Endothelial cell of umbilical vein (primary cell): Measurements from ENCODE around the gene IL1RL1. TPM values are rescaled to one million over a fixed set of nuclear protein-coding genes. Genes with fewer than 3 reads are reported as not detected.

Experiments
- BruUV-seq: library from RNA; stranded (reverse); fragments of 400-500 nt; replicated peaks from 2 replicates; lab custom pipeline; 2021; lab: Mats Ljungman, UMichigan
- CTCF ChIA-PET: fragments of 300-600, 350-600 bp; sonication (Branson Sonifier 250); formaldehyde crosslinking; loops from one replicate; lab custom pipeline; 2021; ENCODE audit warnings: antibody characterized with exemption, inconsistent platforms; lab: Charles Lee
- POLR2A ChIA-PET: fragments of 300-600, 350-600 bp; sonication (Branson Sonifier 250); formaldehyde crosslinking; loops from one replicate; lab custom pipeline; 2021; ENCODE audit warnings: antibody characterized with exemption, inconsistent platforms; lab: Charles Lee
- DNase-seq: peaks from one replicate; pipeline ENCODE4 v3.0.0-alpha.2; 2011; ENCODE audit warnings: low read depth, low spot score
- FAIRE-seq: peaks from 2 replicates; lab custom pipeline; 2011; peaks lifted over from hg19 to GRCh38; lab: Jason Lieb, UNC
- H2AFZ ChIP-seq: 2 replicates; pipeline ENCODE4 v1.6.0; 2012; ENCODE audit warnings: low read depth, low read length, control low read depth, inconsistent platforms
- H3K27ac ChIP-seq: 2 replicates; pipeline ENCODE4 v1.5.1; 2011; ENCODE audit warnings: low read depth, mild to moderate bottlenecking, control low read depth, low read length, moderate library complexity; ENCODE audit not compliant: insufficient read depth
- H3K27me3 ChIP-seq, 2 experiments: 2 replicates each; pipeline versions ENCODE4 v1.6.0 to v1.6.1; 2011; ENCODE audit warnings: low read length in 2 of 2, mixed read lengths in 1 of 2; ENCODE audit not compliant: control insufficient read depth in 2 of 2, insufficient read depth in 2 of 2
- H3K36me3 ChIP-seq, 2 experiments: 2 replicates in 1 of 2; 3 replicates in 1 of 2; pipeline ENCODE4 v1.5.1; 2011; ENCODE audit warnings: low read length in 2 of 2, mild to moderate bottlenecking in 1 of 2, moderate library complexity in 1 of 2; ENCODE audit not compliant: control insufficient read depth in 2 of 2, insufficient read depth in 2 of 2; ENCODE audit errors: extremely low read depth in 1 of 2
- H3K4me1 ChIP-seq: 3 replicates; pipeline ENCODE4 v1.5.1; 2011; ENCODE audit warnings: mild to moderate bottlenecking, low read length; ENCODE audit not compliant: control insufficient read depth, insufficient read depth; ENCODE audit errors: extremely low read depth
- H3K4me2 ChIP-seq: 2 replicates; pipeline ENCODE4 v1.6.1; 2011; ENCODE audit warnings: low read length, control low read depth, mixed read lengths; ENCODE audit not compliant: insufficient read depth
- H3K4me3 ChIP-seq, 3 experiments: fragments of 200-600 bp in 1 of 3; sonication (generic), shearing (Covaris generic) in 1 of 3; replicated peaks in 1 of 3; 2 replicates each; pipeline ENCODE4 v1.5.1; 2011 to 2016; ENCODE audit warnings: control low read depth in 3 of 3, low read length in 3 of 3, mild to moderate bottlenecking in 2 of 3, inconsistent platforms in 1 of 3, low read depth in 1 of 3, moderate library complexity in 1 of 3; ENCODE audit not compliant: insufficient read depth in 1 of 3
- H3K79me2 ChIP-seq: 2 replicates; pipeline ENCODE4 v1.6.0; 2012; ENCODE audit warnings: low read length, inconsistent platforms; ENCODE audit not compliant: control insufficient read depth, insufficient read depth
- H3K9ac ChIP-seq: replicated peaks from 2 replicates; pipeline ENCODE3; 2011; ENCODE audit warnings: low read length, control low read depth; ENCODE audit not compliant: insufficient read depth; ENCODE audit errors: extremely low read depth
- H3K9me1 ChIP-seq: replicated peaks from 3 replicates; pipeline ENCODE4 v1.6.0; 2011; ENCODE audit warnings: mild to moderate bottlenecking, low read length; ENCODE audit not compliant: control insufficient read depth, insufficient read depth; ENCODE audit errors: extremely low read depth
- H3K9me3 ChIP-seq: replicated peaks from 2 replicates; pipeline ENCODE4 v1.5.1; 2012; ENCODE audit warnings: low read length, inconsistent platforms; ENCODE audit not compliant: control insufficient read depth, insufficient read depth
- H4K20me1 ChIP-seq: replicated peaks from 2 replicates; pipeline ENCODE3; 2011; ENCODE audit warnings: mild to moderate bottlenecking, low read length; ENCODE audit not compliant: control insufficient read depth, insufficient read depth; ENCODE audit errors: extremely low read depth
- CTCF ChIP-seq, 2 donors: IDR thresholded peaks; 1 replicate in 1 of 2; 2 replicates in 1 of 2; pipeline ENCODE4 v1.5.1; 2011; ENCODE audit warnings: low read length in 2 of 2, mild to moderate bottlenecking in 2 of 2, moderate library complexity in 2 of 2, control low read depth in 1 of 2, inconsistent platforms in 1 of 2, low read depth in 1 of 2; ENCODE audit not compliant: insufficient read depth in 1 of 2; ENCODE audit errors: extremely low read depth in 1 of 2
- EZH2 ChIP-seq: IDR thresholded peaks from 2 replicates; pipeline ENCODE4 v1.6.1; 2012; ENCODE audit warnings: borderline replicate concordance, low read depth, mild to moderate bottlenecking, moderate library complexity, low read length, inconsistent platforms; ENCODE audit not compliant: severe bottlenecking
- FOS ChIP-seq: IDR thresholded peaks from 2 replicates; pipeline ENCODE4 v1.6.1; 2011; ENCODE audit warnings: mild to moderate bottlenecking, low read length, moderate library complexity, borderline replicate concordance; ENCODE audit not compliant: insufficient read depth
- GATA2 ChIP-seq: IDR thresholded peaks from 2 replicates; pipeline ENCODE4 v1.7.0; 2011; ENCODE audit warnings: low read depth, mild to moderate bottlenecking, moderate library complexity, mixed read lengths, low read length; ENCODE audit not compliant: insufficient read length, insufficient read depth
- JUN ChIP-seq: IDR thresholded peaks from 2 replicates; pipeline ENCODE4 v1.6.1; 2011; ENCODE audit warnings: borderline replicate concordance, low read depth; ENCODE audit not compliant: insufficient read length, insufficient read depth
- MAX ChIP-seq: IDR thresholded peaks from 2 replicates; pipeline ENCODE4 v1.6.1; 2011; ENCODE audit not compliant: insufficient read depth, insufficient read length
- MYC ChIP-seq: IDR thresholded peaks from one replicate; pipeline ENCODE4 v1.6.1; 2011; ENCODE audit warnings: mild to moderate bottlenecking, low read depth, low read length
- POLR2A ChIP-seq: IDR thresholded peaks from 2 replicates; pipeline ENCODE4 v1.6.1; 2012; ENCODE audit warnings: low read depth, mild to moderate bottlenecking, control low read depth, low read length
- POLR2AphosphoS5 ChIP-seq: IDR thresholded peaks from 2 replicates; pipeline ENCODE4 v1.6.1; 2012; ENCODE audit warnings: low read depth, mild to moderate bottlenecking, control low read depth, low read length, moderate library complexity; ENCODE audit not compliant: insufficient read depth
- dilution Hi-C: fragments of 300-500 bp; cut with MboI; formaldehyde crosslinking; loops from one replicate; pipeline ENCODE4 v1.15.0; 2019; ENCODE audit warnings: low sequenced_read_pairs; ENCODE audit not compliant: extremely low pct_ligation_motif_present
- intact Hi-C: fragments of 100-400 bp; cut with micrococcal nuclease; formaldehyde crosslinking; loops from one replicate; pipeline ENCODE4 v1.10.0; 2022
- polyA plus RNA-seq, 4 experiments: library from polyadenylated mRNA; depleted of rRNA in 3 of 4; stranded (reverse) in 3 of 4; unstranded in 1 of 4; fragments of >200 nt; gene quantifications; 2 replicates each; pipeline versions ENCODE4 v1.2.1 to v1.2.3, GENCODE V29; 2011 to 2012; ENCODE audit warnings: missing spikeins in 1 of 4
- total RNA-seq: library from RNA; stranded (reverse); gene quantifications from 2 replicates; pipeline ENCODE4 v1.2.3, GENCODE V29; 2021

The IL1RL1 gene
- total and polyA plus RNA-seq, 2 donors (not counting 3 experiments of a cell fraction or from before 2014, with no cell fraction given), result 32.2 to 44.0 TPM

- TF ChIP-seq JUN (no peak), MYC (no peak), POLR2AphosphoS5 (no peak), GATA2 (no peak), EZH2 (no peak), MAX (no peak), POLR2A (no peak), FOS (no peak), CTCF (IDR thresholded peaks at IDR 0.05; ENCODE audit: extremely low read depth in 1 of 2, insufficient read depth in 1 of 2, low read depth in 1 of 2, low read length in 2 of 2) (no peak)
- CTCF ChIA-PET, result interaction anchor here (0.6 kb wide), 1 partner anchor 14 kb away, joined by 3 read pairs; no protein-coding TSS in a partner anchor
- dilution Hi-C loops (no loop called here), intact Hi-C loops (no loop called here)
- Histone ChIP-seq H4K20me1 (no peaks in the 10 kb centered on the region), H2AFZ (no peak overlapping the region), H3K4me1 (no peaks in the 10 kb centered on the region), H3K9ac (no peak overlapping the region), H3K4me2 (no peak overlapping the region), H3K36me3 (peaks cover 0 to 2% of the 10 kb centered on the region in 2 experiments), H3K27ac (no peak overlapping the region), H3K9me3 (peaks cover 3% of the 10 kb centered on the region), H3K79me2 (no peaks in the 10 kb centered on the region), H3K27me3 (no peaks in the 10 kb centered on the region), H3K4me3 (no peak overlapping the region), H3K9me1 (no peaks in the 10 kb centered on the region)
- FAIRE-seq (no peak), DNase-seq (no peak)
- POLR2A ChIA-PET, result no interaction called here
- BruUV-seq, result no TSS peak
Observed at GRCh38 chr2:102369866-102370265, 58.5 kb downstream of the IL1RL1 start.
